K562 (cell line): Measurements from ENCODE around the gene MSRB2. TPM values are rescaled to one million over a fixed set of nuclear protein-coding genes. Genes with fewer than 3 reads are reported as not detected.

Source experiments
- ARID1B ChIP-seq: fragments of 450-650 bp; IDR thresholded peaks from 2 replicates; pipeline ENCODE4 v1.6.1; 2016; ENCODE audit warnings: antibody characterized with exemption, mild to moderate bottlenecking, inconsistent platforms
- ETS1 ChIP-seq: conservative IDR thresholded peaks from 2 replicates; pipeline ENCODE4 v1.6.1; 2011; ENCODE audit warnings: low read depth, mild to moderate bottlenecking, low read length; ENCODE audit not compliant: control insufficient read depth
- ETV6 ChIP-seq, 3 experiments: fragments of 150-350 bp in 1 of 3; sonication (generic) in 1 of 3; formaldehyde crosslinking in 1 of 3; IDR thresholded peaks; 2 replicates each; pipeline versions ENCODE4 v1.6.1 to v1.8.0; 2014 to 2022; ENCODE audit warnings: borderline replicate concordance in 2 of 3, low read depth in 2 of 3, antibody characterized with exemption in 1 of 3, low read length in 1 of 3, mild to moderate bottlenecking in 1 of 3, missing genetic modification reagents in 1 of 3
- GATAD2A ChIP-seq: fragments of 450-650 bp; IDR thresholded peaks from 2 replicates; pipeline ENCODE4 v1.6.1; 2017
- GMEB1 ChIP-seq: fragments of 250-450 bp; sonication (Bioruptor Pico); IDR thresholded peaks from 2 replicates; pipeline ENCODE4 v1.4.0; 2020; ENCODE audit warnings: mild to moderate bottlenecking
- KDM1A ChIP-seq, 2 experiments: fragments of 450-650 bp; IDR thresholded peaks; 2 replicates each; pipeline ENCODE4 v1.6.1; 2016; ENCODE audit warnings: mild to moderate bottlenecking in 2 of 2
- MTA1 ChIP-seq: fragments of 450-650 bp; IDR thresholded peaks from 2 replicates; pipeline ENCODE4 v1.6.1; 2017; ENCODE audit warnings: borderline replicate concordance
- POLR2AphosphoS5 ChIP-seq: IDR thresholded peaks from 2 replicates; pipeline ENCODE4 v1.6.1; 2011; ENCODE audit warnings: mild to moderate bottlenecking, low read depth, low read length, moderate library complexity; ENCODE audit not compliant: control insufficient read depth, insufficient read depth
- STAT5A ChIP-seq: IDR thresholded peaks from 2 replicates; pipeline ENCODE4 v1.6.1; 2012; ENCODE audit warnings: low read length, inconsistent platforms, borderline replicate concordance
- TARDBP ChIP-seq: fragments of 450-650 bp; IDR thresholded peaks from 2 replicates; pipeline ENCODE4 v1.6.1; 2016
- WHSC1 ChIP-seq: IDR thresholded peaks from one replicate; pipeline ENCODE4 v1.6.1; 2012; ENCODE audit warnings: low read length, control low read depth, inconsistent platforms
- ZFP36 ChIP-seq: fragments of 150-350 bp; IDR thresholded peaks from 2 replicates; pipeline ENCODE4 v1.6.1; 2018; ENCODE audit warnings: low read length, low read depth; ENCODE audit not compliant: partially characterized antibody
- ZNF174 ChIP-seq: fragments of 250-450 bp; sonication (Bioruptor Pico); IDR thresholded peaks from 2 replicates; pipeline ENCODE4 v1.4.0; 2020; ENCODE audit warnings: mild to moderate bottlenecking
- ZNF551 ChIP-seq: fragments of 250-450 bp; sonication (Bioruptor Pico); IDR thresholded peaks from 2 replicates; pipeline ENCODE4 v1.5.0; 2021; ENCODE audit warnings: mild to moderate bottlenecking, moderate library complexity
- ZNF644 ChIP-seq: fragments of 200-800 bp; sonication (Bioruptor generic); IDR thresholded peaks from 2 replicates; pipeline ENCODE4 v1.6.1; 2016; ENCODE audit warnings: low read depth, missing genetic modification characterization, missing compliant biosample characterization
- ZNF79 ChIP-seq: fragments of 250-450 bp; sonication (Bioruptor Pico); IDR thresholded peaks from 2 replicates; pipeline ENCODE4 v1.4.0; 2020; ENCODE audit warnings: low read depth, mild to moderate bottlenecking, moderate library complexity
- polyA plus RNA-seq, 8 experiments: library from polyadenylated mRNA; depleted of rRNA in 4 of 8; stranded (reverse) in 5 of 8; unstranded in 3 of 8; fragments of >200 nt; fragmentation: Nextera tagmentation in 2 of 8; fragmentation: Illumina TruSeq in 1 of 8; extraction: Ambion mirVana in 2 of 8; extraction: Trizol in 1 of 8; gene quantifications; 2 replicates each; pipeline versions ENCODE4 v1.2.1 to v1.2.3, GENCODE V29; 2011 to 2014; ENCODE audit warnings: inconsistent platforms in 1 of 8, missing spikeins in 1 of 8
- total RNA-seq, 7 experiments: library from RNA; depleted of rRNA in 6 of 7; stranded (reverse); fragments of >200 nt in 6 of 7; fragmentation: Illumina TruSeq in 2 of 7; extraction: Trizol in 2 of 7; gene quantifications; 2 replicates each; pipeline versions ENCODE4 v1.2.1 to v1.2.3, GENCODE V29; 2011 to 2021; ENCODE audit warnings: low replicate concordance in 1 of 7
- TF ChIP-seq, protein P1 (sequence below): sonication (generic); formaldehyde crosslinking; IDR thresholded peaks from 2 replicates; pipeline ENCODE4 v1.8.0; 2022; ENCODE audit warnings: missing genetic modification reagents, mild to moderate bottlenecking, borderline replicate concordance
- TF ChIP-seq, protein P2 (sequence below): fragments of 250-450 bp; sonication (Bioruptor Pico); IDR thresholded peaks from 2 replicates; pipeline ENCODE4 v1.4.0; 2020; ENCODE audit warnings: mild to moderate bottlenecking, moderate library complexity

Gene MSRB2
- total and polyA plus RNA-seq, 9 of the 15 experiments (the other 6 are each of a cell fraction or from before 2014, with no cell fraction given), result 1.5 to 22.3 (median 5.9) TPM

DNA sequence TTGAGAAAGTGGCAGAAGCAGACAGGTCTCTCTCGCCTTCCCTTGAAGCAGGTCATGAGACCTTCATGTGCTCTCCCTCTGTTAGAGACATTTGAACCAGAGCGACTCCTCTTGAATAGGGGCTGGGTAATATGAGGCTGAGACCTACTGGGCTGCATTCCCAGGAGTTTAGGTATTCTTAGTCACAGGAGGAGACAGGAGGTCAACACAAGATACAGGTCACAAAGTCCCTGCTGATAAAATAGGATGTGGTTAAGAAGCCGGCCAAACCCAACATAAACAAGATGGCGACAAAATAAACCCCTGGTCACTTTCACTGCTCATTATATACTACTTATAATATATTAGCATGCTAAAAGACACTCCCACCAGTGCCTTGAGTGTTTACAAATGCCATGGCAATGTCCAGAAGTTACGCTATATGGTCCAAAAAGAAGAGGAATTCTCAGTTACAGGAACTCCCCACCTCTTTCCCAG is 43.5 kb upstream of the MSRB2 start (continued):
- TF ChIP-seq, protein P1, sequence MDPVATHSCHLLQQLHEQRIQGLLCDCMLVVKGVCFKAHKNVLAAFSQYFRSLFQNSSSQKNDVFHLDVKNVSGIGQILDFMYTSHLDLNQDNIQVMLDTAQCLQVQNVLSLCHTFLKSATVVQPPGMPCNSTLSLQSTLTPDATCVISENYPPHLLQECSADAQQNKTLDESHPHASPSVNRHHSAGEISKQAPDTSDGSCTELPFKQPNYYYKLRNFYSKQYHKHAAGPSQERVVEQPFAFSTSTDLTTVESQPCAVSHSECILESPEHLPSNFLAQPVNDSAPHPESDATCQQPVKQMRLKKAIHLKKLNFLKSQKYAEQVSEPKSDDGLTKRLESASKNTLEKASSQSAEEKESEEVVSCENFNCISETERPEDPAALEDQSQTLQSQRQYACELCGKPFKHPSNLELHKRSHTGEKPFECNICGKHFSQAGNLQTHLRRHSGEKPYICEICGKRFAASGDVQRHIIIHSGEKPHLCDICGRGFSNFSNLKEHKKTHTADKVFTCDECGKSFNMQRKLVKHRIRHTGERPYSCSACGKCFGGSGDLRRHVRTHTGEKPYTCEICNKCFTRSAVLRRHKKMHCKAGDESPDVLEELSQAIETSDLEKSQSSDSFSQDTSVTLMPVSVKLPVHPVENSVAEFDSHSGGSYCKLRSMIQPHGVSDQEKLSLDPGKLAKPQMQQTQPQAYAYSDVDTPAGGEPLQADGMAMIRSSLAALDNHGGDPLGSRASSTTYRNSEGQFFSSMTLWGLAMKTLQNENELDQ (CRISPR knock-in tag), result no peak
- no peak for TF ChIP-seq KDM1A (IDR thresholded peaks at IDR 0.05)
- no peak for TF ChIP-seq ZNF174
- no peak for TF ChIP-seq ZNF551 (CRISPR knock-in tag)
- no peak for TF ChIP-seq ZFP36
- TF ChIP-seq ETS1, result no peak
- TF ChIP-seq TARDBP, result no peak
- TF ChIP-seq, protein P2, sequence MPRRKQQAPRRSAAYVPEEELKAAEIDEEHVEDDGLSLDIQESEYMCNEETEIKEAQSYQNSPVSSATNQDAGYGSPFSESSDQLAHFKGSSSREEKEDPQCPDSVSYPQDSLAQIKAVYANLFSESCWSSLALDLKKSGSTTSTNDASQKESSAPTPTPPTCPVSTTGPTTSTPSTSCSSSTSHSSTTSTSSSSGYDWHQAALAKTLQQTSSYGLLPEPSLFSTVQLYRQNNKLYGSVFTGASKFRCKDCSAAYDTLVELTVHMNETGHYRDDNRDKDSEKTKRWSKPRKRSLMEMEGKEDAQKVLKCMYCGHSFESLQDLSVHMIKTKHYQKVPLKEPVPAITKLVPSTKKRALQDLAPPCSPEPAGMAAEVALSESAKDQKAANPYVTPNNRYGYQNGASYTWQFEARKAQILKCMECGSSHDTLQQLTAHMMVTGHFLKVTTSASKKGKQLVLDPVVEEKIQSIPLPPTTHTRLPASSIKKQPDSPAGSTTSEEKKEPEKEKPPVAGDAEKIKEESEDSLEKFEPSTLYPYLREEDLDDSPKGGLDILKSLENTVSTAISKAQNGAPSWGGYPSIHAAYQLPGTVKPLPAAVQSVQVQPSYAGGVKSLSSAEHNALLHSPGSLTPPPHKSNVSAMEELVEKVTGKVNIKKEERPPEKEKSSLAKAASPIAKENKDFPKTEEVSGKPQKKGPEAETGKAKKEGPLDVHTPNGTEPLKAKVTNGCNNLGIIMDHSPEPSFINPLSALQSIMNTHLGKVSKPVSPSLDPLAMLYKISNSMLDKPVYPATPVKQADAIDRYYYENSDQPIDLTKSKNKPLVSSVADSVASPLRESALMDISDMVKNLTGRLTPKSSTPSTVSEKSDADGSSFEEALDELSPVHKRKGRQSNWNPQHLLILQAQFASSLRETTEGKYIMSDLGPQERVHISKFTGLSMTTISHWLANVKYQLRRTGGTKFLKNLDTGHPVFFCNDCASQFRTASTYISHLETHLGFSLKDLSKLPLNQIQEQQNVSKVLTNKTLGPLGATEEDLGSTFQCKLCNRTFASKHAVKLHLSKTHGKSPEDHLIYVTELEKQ, result no peak
- TF ChIP-seq GATAD2A, result no peak
- TF ChIP-seq ZNF79 (CRISPR knock-in tag), result no peak
- no peak for TF ChIP-seq POLR2AphosphoS5
- TF ChIP-seq ETV6 (IDR thresholded peaks at IDR 0.05; ENCODE audit: borderline replicate concordance in 1 of 2, low read depth in 2 of 2, low read length in 1 of 2), result 0 out of 4 replicates have a peak, but pooled peaks of 1 of the 2 experiments have one; percentile 36
- TF ChIP-seq ETV6 (CRISPR knock-in tag; IDR thresholded peaks at IDR 0.05; ENCODE audit: borderline replicate concordance), result no peak
- TF ChIP-seq ZNF644 (tag), result peak; percentile 87; the same call in 1 of the 2 replicates
- peak; percentile 54 for TF ChIP-seq ARID1B
- no peak for TF ChIP-seq MTA1
- no peak for TF ChIP-seq WHSC1
- TF ChIP-seq GMEB1 (CRISPR knock-in tag), result no peak
- no peak for TF ChIP-seq STAT5A
